ENCODE results near the gene KERA. TPM values are rescaled to one million over a fixed set of nuclear protein-coding genes. Genes with fewer than 3 reads are reported as not detected.

KERA gene
- total RNA-seq, 4 donors from 2014 or later, result not detected

DNA sequence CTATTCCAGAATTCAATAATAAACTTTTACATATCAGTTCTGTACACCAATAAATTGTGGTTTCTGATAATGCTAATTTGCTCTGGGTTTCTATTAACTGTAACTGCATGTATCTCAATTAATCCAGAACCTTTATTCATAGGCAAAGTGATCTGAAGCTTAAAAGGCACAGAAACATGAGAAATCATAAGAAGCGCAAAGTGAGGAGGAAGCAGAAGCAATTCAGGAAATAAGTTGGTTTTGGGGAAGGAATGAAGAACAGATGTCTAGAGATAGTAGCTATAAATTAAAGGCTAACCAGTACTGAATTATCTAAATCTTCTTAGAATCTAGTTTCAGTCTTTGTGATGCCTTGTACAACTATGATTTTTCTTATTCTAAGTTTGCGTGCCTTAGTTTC lies 24.6 kb downstream of the KERA start:
- Histone ChIP-seq H3K9me3 (no peaks in the 10 kb centered on the region), H3K4me3 (no peak overlapping the region), H3K27ac (no peak overlapping the region), H3K36me3 (no peaks in the 10 kb centered on the region), H3K4me1 (no peaks in the 10 kb centered on the region), H3K27me3 (no peaks in the 10 kb centered on the region)
- WGBS, 2 donors (ENCODE audit: low coverage in 1 of 2), result 80 to 89% methylated on average over 2 of the region's 2 CpGs
- TF ChIP-seq CTCF (IDR thresholded peaks at IDR 0.05) (no peak), POLR2A (IDR thresholded peaks at IDR 0.05) (no peak), POLR2AphosphoS5 (IDR thresholded peaks at IDR 0.05) (no peak), EP300 (IDR thresholded peaks at IDR 0.05; ENCODE audit: low read depth) (no peak)
- DNase-seq, result no peak
- intact Hi-C loops (cut with DNase I; ENCODE audit: low total_unique reads), result no loop called here
- in situ Hi-C loops (cut with MboI; ENCODE audit: low pct_ligation_motif_present in 1 of 4, low pct_unique_long_range_greater_than_20kb in 1 of 4, low sequenced_read_pairs in 3 of 4), result no loop called here

- intact Hi-C loops (cut with DNase I; ENCODE audit: low total_unique reads) (no loop called here), in situ Hi-C loops (cut with MboI; ENCODE audit: low pct_ligation_motif_present in 1 of 4, low pct_unique_long_range_greater_than_20kb in 1 of 4, low sequenced_read_pairs in 3 of 4) (no loop called here)
- H3K4me3 ChIP-seq, result no peak overlapping the region
- WGBS, 2 donors (ENCODE audit: low coverage in 1 of 2), result 58 to 86% methylated on average over 1 of the region's 1 CpG
- H3K36me3 ChIP-seq, result no peaks in the 10 kb centered on the region
- no peaks in the 10 kb centered on the region for H3K4me1 ChIP-seq
- no peaks in the 10 kb centered on the region for H3K9me3 ChIP-seq
- H3K27me3 ChIP-seq, result no peaks in the 10 kb centered on the region
- no peak for DNase-seq
- TF ChIP-seq POLR2AphosphoS5 (IDR thresholded peaks at IDR 0.05), result no peak
- no peak for TF ChIP-seq POLR2A (IDR thresholded peaks at IDR 0.05)
- no peak for TF ChIP-seq CTCF (IDR thresholded peaks at IDR 0.05)
- TF ChIP-seq EP300 (IDR thresholded peaks at IDR 0.05; ENCODE audit: low read depth), result no peak
- no peak overlapping the region for H3K27ac ChIP-seq
Measured at GRCh38 chr12:91023326-91024004, 34.4 kb downstream of the KERA start.

DNA sequence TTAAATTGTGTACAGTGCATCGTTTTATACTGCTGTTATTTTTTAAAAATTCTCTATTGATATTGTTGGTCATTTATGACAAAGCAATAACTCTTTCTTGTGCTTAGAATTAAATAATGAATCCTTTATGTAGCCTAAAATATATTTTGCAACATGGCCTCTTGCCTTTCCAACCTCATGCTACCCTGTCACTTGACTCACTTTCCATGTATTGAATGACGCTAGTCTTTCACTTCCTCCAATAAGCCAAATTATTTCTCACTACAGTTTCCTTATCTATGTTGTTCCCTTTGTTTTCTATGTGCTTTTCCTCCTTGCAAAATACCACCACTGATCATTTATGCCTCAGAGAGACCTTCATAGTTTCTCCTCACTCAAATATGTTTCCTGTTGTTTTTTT lies 36.7 kb downstream of the KERA start:
- Histone ChIP-seq H3K27ac (no peak overlapping the region), H3K27me3 (no peaks in the 10 kb centered on the region), H3K36me3 (no peaks in the 10 kb centered on the region), H3K4me3 (no peak overlapping the region), H3K9me3 (no peaks in the 10 kb centered on the region), H3K4me1 (no peaks in the 10 kb centered on the region)
- in situ Hi-C loops (cut with MboI; ENCODE audit: low pct_ligation_motif_present in 1 of 4, low pct_unique_long_range_greater_than_20kb in 1 of 4, low sequenced_read_pairs in 3 of 4), result no loop called here
- intact Hi-C loops (cut with DNase I; ENCODE audit: low total_unique reads), result no loop called here
- WGBS, 2 donors (ENCODE audit: low coverage in 1 of 2), result 80 to 86% methylated on average over 2 of the region's 2 CpGs
- no peak for DNase-seq
- TF ChIP-seq EP300 (IDR thresholded peaks at IDR 0.05; ENCODE audit: low read depth) (no peak), CTCF (IDR thresholded peaks at IDR 0.05) (no peak)

- intact Hi-C loops (cut with DNase I; ENCODE audit: low total_unique reads), result no loop called here
- H3K36me3 ChIP-seq, result no peaks in the 10 kb centered on the region
- no peak overlapping the region for H3K27ac ChIP-seq
- no peaks in the 10 kb centered on the region for H3K9me3 ChIP-seq
- 76 to 88% methylated on average over 4 of the region's 4 CpGs for WGBS, 2 donors (ENCODE audit: low coverage in 1 of 2)
- no peaks in the 10 kb centered on the region for H3K27me3 ChIP-seq
- no peaks in the 10 kb centered on the region for H3K4me1 ChIP-seq
- H3K4me3 ChIP-seq, result no peak overlapping the region
- TF ChIP-seq POLR2AphosphoS5 (IDR thresholded peaks at IDR 0.05) (no peak), POLR2A (IDR thresholded peaks at IDR 0.05) (no peak), EP300 (IDR thresholded peaks at IDR 0.05; ENCODE audit: low read depth) (no peak), CTCF (IDR thresholded peaks at IDR 0.05) (no peak)
- in situ Hi-C loops (cut with MboI; ENCODE audit: low pct_ligation_motif_present in 1 of 4, low pct_unique_long_range_greater_than_20kb in 1 of 4, low sequenced_read_pairs in 3 of 4), result no loop called here
- no peak for DNase-seq
Measured at GRCh38 chr12:91019455-91019854, 38.4 kb downstream of the KERA start.
